BLaER1 (cell line): ENCODE measurements around the gene RALA.

Experiments used
- H3K27ac ChIP-seq: shearing (Covaris generic); formaldehyde crosslinking; 2 replicates; pipeline ENCODE4 v1.8.1; 2022
- H3K27me3 ChIP-seq: shearing (Covaris generic); formaldehyde crosslinking; 2 replicates; pipeline ENCODE4 v1.8.1; 2022
- H3K36me3 ChIP-seq: shearing (Covaris generic); formaldehyde crosslinking; 2 replicates; pipeline ENCODE4 v1.8.1; 2022
- H3K4me1 ChIP-seq: shearing (Covaris generic); formaldehyde crosslinking; 2 replicates; pipeline ENCODE4 v1.8.1; 2022
- H3K4me2 ChIP-seq: shearing (Covaris generic); formaldehyde crosslinking; 2 replicates; pipeline ENCODE4 v1.8.1; 2022
- H3K4me3 ChIP-seq: shearing (Covaris generic); formaldehyde crosslinking; 2 replicates; pipeline ENCODE4 v1.8.1; 2022
- H3K9ac ChIP-seq: shearing (Covaris generic); formaldehyde crosslinking; 2 replicates; pipeline ENCODE4 v1.8.1; 2022
- H3K9me3 ChIP-seq: shearing (Covaris generic); formaldehyde crosslinking; 2 replicates; pipeline ENCODE4 v1.8.1; 2022
- H4K20me1 ChIP-seq: shearing (Covaris generic); formaldehyde crosslinking; 2 replicates; pipeline ENCODE4 v1.8.1; 2022
- Cebpa-rat ChIP-seq: shearing (Covaris generic); IDR thresholded peaks from 2 replicates; pipeline ENCODE4 v1.8.1; 2022

RALA gene, protein sequence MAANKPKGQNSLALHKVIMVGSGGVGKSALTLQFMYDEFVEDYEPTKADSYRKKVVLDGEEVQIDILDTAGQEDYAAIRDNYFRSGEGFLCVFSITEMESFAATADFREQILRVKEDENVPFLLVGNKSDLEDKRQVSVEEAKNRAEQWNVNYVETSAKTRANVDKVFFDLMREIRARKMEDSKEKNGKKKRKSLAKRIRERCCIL

DNA sequence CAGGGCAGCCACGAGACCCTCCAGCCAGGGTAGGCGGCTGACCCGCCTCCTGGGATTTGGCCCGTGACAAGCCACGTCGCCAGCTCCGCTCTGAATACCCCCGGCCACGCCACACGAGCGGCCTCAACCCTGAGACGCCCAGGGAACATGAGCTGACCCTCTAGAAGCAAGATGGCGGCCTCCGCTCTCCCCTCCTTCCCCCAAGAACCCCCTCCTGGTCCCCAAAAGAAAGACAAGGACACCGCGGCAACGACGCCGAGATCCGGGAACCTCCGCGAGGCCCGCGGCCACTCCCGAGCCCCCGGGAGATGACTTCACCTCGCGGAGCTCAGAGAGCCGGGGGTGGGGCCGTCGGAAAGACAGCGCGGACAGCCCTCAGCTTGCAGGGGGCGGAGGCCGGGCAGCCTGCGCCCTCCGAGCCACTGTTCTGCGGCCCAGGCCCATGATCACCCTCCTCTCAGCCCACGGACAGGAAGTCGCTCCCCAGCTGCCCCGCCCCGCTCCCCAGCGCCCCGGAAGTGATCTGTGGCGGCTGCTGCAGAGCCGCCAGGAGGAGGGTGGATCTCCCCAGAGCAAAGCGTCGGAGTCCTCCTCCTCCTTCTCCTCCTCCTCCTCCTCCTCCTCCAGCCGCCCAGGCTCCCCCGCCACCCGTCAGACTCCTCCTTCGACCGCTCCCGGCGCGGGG is at the start of gene RALA:
Gene RALA, plus strand, starts transcription at position 526 of the 685 bp plus-strand sequence. CDS start 63,096 bp downstream, outside the sequence.
- Histone ChIP-seq H3K27me3 (no peaks in the 10 kb centered on the region), H3K36me3 (no peaks in the 10 kb centered on the region), H3K4me2 (peak within 1 kb of the TSS; percentile 99), H3K4me3 (peak within 1 kb of the TSS; percentile 96), H3K9ac (peak within 1 kb of the TSS; percentile 90), H3K4me1 (peaks cover 36% of the 10 kb centered on the region), H3K27ac (peak within 1 kb of the TSS; percentile 90), H3K9me3 (no peaks in the 10 kb centered on the region), H4K20me1 (peaks cover 37% of the 10 kb centered on the region)
- no peak for TF ChIP-seq Cebpa-rat

DNA sequence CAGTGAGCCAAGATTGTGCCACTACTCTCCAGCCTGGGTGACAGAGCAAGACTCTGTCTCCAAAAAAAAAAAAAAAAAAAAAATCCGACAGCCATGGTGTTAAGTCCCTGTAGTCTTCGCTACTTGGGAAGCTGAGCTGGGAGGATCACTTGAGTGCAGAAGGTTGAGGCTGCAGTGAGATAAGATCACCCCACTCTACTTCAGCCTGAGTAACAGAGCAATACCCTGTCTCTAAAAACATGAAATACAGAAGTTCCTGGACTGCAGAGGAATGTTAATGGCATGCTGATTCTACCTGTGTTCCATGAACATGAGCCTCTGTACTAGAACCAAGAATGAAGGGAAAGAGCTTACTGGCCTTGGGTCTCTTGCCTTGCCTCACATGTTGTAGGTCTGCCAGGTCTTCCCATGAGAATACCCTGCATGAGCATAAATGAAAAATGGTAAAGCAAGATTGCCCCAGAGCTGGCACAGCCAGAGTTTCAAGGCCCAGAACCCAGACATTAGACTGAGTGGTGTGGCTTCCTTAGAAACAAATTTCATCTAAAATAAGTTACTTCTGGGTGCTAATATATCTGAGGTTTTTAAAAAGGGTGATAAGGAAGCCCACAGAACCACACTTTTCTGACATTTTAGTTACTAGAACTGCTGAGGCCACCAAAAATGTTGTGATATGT is 48.6 kb upstream of the RALA start:
- no peaks in the 10 kb centered on the region for H3K4me1 ChIP-seq
- no peaks in the 10 kb centered on the region for H3K27me3 ChIP-seq
- H3K4me3 ChIP-seq: no peak overlapping the region
- H3K4me2 ChIP-seq: no peak overlapping the region
- H4K20me1 ChIP-seq: no peaks in the 10 kb centered on the region
- no peak overlapping the region for H3K9ac ChIP-seq
- H3K9me3 ChIP-seq: peaks cover 6% of the 10 kb centered on the region; the same call in 1 of the 2 replicates
- H3K27ac ChIP-seq: no peak overlapping the region
- H3K36me3 ChIP-seq: peaks cover 68% of the 10 kb centered on the region
- TF ChIP-seq Cebpa-rat: no peak

DNA sequence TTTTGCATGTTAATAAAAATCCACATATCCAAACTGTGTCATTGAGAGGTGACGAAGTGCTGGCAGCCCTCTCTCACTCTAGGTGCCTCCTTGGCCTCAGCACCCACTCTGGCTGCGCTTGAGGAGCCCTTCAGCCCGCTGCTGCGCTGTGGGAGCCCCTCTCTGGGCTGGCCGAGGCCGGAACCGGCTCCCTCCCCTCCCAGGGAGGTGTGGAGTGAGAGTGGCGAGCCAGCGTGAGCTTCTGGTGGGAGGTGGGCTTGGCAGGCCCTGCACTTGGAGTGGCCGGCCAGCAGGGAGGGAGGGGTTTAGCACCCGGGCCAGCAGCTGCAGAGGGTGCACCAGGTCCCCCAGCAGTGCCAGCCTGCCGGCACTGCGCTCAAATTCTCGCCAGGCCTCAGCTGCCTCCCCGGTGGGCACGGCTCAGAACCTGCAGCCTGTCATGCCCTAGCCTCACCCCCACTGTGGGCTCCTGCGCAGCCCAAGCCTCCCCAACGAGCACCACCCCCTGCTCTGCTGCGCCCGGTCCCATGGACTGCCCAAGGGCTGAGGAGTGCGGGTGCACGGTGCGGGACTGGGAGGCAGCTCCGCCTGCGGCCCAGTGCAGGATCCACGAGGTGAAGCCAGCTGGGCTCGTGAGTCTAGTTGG is 46.0 kb upstream of the RALA start:
- Histone ChIP-seq H4K20me1 (no peaks in the 10 kb centered on the region), H3K4me3 (no peak overlapping the region), H3K4me2 (no peak overlapping the region), H3K27ac (no peak overlapping the region), H3K9me3 (peaks cover 6% of the 10 kb centered on the region; the same call in 1 of the 2 replicates), H3K36me3 (peaks cover 49% of the 10 kb centered on the region), H3K27me3 (no peaks in the 10 kb centered on the region), H3K9ac (no peak overlapping the region), H3K4me1 (no peaks in the 10 kb centered on the region)
- TF ChIP-seq Cebpa-rat: no peak

DNA sequence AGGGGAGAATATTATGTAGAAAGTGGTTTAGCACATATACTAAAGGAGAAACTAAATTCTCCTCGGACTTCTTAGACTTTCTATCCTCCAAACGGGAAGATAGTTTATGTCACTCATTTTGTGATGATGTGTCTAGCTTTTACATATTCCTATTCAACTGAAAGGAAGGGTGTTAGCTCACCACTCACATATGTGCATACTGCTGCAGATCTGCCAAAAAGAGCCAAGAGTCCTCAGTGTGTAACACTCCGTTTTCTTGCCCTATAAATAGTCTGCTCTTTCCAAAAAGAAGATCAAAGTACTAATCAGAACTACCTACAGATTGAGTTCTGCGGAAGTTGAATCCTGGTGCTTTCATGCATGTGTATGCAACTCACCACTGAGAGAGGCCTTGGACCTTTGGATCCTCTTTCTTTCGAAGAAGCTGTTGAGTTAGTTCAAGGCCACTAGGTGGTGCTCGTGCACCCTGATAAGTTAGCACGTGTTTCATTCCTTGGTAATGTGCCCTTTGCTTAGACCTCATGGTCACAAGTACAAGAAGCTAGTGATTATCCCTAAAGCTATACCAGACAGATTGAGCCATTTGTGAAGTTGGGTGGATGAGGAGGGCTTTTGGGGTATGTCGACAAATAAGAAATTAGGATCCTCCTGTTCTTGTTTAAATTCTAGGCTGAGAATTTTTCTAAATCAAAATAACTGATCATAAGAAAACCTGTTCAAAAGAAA is 43.1 kb upstream of the RALA start:
- Histone ChIP-seq H3K27ac (no peak overlapping the region), H3K4me1 (no peaks in the 10 kb centered on the region), H3K27me3 (no peaks in the 10 kb centered on the region), H3K36me3 (peaks cover 24% of the 10 kb centered on the region), H3K9ac (no peak overlapping the region), H3K4me3 (no peak overlapping the region), H4K20me1 (no peaks in the 10 kb centered on the region), H3K4me2 (no peak overlapping the region), H3K9me3 (peaks cover 6% of the 10 kb centered on the region; the same call in 1 of the 2 replicates)
- TF ChIP-seq Cebpa-rat: no peak

DNA sequence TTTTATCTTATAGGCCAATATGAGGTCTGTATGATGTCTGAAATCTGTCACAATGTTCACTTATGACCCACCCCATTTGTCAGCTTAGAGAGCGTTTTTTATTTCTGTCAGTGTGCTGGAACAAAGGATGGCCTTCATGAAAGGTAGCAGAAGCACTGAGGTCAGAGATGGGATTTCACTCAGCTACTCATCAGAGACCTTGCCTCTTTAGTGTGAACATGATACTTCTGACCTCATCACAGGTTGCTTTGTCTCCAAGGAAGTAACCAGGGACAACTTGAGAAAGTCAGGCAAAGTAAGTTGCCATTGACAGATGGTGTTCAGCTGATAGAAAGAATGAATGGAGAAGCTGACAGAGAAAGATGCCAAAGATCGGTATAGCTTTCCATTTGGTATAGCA is 40.8 kb upstream of the RALA start:
- Histone ChIP-seq H3K4me3 (no peak overlapping the region), H3K27me3 (no peaks in the 10 kb centered on the region), H3K27ac (no peak overlapping the region), H3K9me3 (peaks cover under 1% of the 10 kb centered on the region; the same call in 1 of the 2 replicates), H3K4me1 (no peaks in the 10 kb centered on the region), H3K9ac (no peak overlapping the region), H3K4me2 (no peak overlapping the region), H4K20me1 (no peaks in the 10 kb centered on the region), H3K36me3 (peaks cover 9% of the 10 kb centered on the region)
- TF ChIP-seq Cebpa-rat: no peak

DNA sequence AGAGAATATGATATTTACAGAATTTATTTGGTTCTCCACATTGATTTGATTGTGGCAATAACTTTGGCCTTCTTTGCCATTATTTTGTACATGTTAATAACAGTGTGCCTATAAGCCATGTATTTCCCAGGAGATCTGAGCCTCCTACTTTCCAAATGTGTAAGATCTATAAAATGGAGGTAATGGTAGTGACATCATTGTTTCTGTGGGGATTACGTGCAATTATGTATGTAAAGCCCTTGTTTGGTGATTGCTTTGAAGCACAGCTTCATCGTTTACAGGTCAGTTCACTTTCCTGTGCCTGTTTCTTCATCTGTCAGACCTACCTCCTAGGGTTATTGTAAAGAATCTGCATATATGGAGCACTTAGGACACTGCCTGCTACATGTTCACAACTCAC is 39.8 kb upstream of the RALA start:
- no peak for TF ChIP-seq Cebpa-rat
- Histone ChIP-seq H3K36me3 (peaks cover 1% of the 10 kb centered on the region; the same call in 1 of the 2 replicates), H4K20me1 (no peaks in the 10 kb centered on the region), H3K4me3 (no peak overlapping the region), H3K4me2 (no peak overlapping the region), H3K4me1 (no peaks in the 10 kb centered on the region), H3K27me3 (no peaks in the 10 kb centered on the region), H3K9me3 (no peaks in the 10 kb centered on the region), H3K9ac (no peak overlapping the region), H3K27ac (no peak overlapping the region)

DNA sequence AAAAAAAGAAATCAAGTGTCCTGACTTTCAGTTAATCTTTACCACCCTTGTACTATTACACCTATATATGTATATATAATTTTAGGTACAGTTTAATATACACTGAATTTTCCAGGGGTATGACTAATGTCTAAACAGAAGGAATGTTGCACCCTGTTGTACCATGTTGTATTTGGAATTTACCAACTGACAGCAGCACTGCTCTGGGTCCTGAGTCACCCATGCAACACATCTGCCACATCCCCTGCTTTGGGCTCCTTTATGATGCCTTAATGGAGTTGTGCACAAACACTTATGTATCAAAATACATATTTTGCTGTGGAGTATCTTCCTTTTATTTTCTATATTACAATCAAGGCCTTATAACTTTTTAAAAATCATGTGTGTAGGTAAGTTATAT is 36.0 kb upstream of the RALA start:
- no peak for TF ChIP-seq Cebpa-rat
- Histone ChIP-seq H3K36me3 (no peaks in the 10 kb centered on the region), H3K4me1 (peaks cover 13% of the 10 kb centered on the region), H3K27me3 (no peaks in the 10 kb centered on the region), H3K9me3 (no peaks in the 10 kb centered on the region), H3K27ac (no peak overlapping the region), H3K4me2 (no peak overlapping the region), H4K20me1 (no peaks in the 10 kb centered on the region), H3K4me3 (no peak overlapping the region), H3K9ac (no peak overlapping the region)

DNA sequence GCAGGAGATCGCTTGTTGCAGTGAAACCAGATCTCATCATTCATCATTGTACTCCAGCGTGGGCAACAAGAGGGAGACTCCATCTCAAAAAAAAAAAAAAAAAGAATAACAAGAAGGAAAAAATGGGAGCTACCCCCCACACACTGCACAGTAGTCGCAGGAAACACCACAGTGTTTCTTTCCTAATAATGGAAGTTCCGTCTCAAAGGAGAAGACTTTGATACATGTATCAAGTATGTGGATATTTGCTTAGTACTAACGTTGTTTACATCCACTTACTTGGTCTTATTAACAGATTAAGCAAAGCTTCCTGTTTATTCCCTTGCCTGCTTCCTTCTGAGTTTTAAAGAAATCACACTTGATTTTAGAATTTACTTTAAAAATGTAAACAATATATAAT is 35.0 kb upstream of the RALA start:
- H3K27me3 ChIP-seq: no peaks in the 10 kb centered on the region
- H3K4me1 ChIP-seq: peaks cover 13% of the 10 kb centered on the region
- H3K9ac ChIP-seq: no peak overlapping the region
- H3K27ac ChIP-seq: no peak overlapping the region
- H3K9me3 ChIP-seq: no peaks in the 10 kb centered on the region
- no peak overlapping the region for H3K4me2 ChIP-seq
- no peak for TF ChIP-seq Cebpa-rat
- H3K36me3 ChIP-seq: no peaks in the 10 kb centered on the region
- no peaks in the 10 kb centered on the region for H4K20me1 ChIP-seq
- H3K4me3 ChIP-seq: no peak overlapping the region
